C4-2B (cell line): ENCODE results near the gene ARV1.

Experiments used
- CTCF ChIP-seq: fragments of 450-650 bp; conservative IDR thresholded peaks from 2 replicates; pipeline ENCODE4 v1.5.1; 2017; ENCODE audit warnings: mild to moderate bottlenecking
- ZFX ChIP-seq: fragments of 450-650 bp; IDR thresholded peaks from 2 replicates; pipeline ENCODE4 v1.6.1; 2017

- TF ChIP-seq CTCF (no peak), ZFX (no peak)
Observed at GRCh38 chr1:230992100-230992774, 13.3 kb downstream of the ARV1 start.
